SK-MEL-5 (cell line): ENCODE results near the gene LGALSL. TPM values are rescaled to one million over a fixed set of nuclear protein-coding genes. Genes with fewer than 3 reads are reported as not detected.

Source experiments
- total RNA-seq: library from RNA; depleted of rRNA; stranded (reverse); fragments of >200 nt; shearing (Covaris generic); gene quantifications from 2 replicates; pipeline ENCODE4 v1.2.3, GENCODE V29; 2014; rRNA removed

The LGALSL gene
- total RNA-seq, 1 experiment from 2014 or later = 12.2 TPM

Other genes starting within 250 kb of the LGALSL start
- gene AFTPH, start 70.2 kb downstream of the LGALSL start, total RNA-seq = 44.4 and 44.7 TPM in 2 replicates
- 11.2 and 12.0 TPM in 2 replicates for gene SERTAD2, start 199.8 kb downstream of the LGALSL start, total RNA-seq